Memory B cell (primary cell): Measurements from ENCODE around the gene CCT7.

ENCODE experiments used
- ATAC-seq: fragments of 150-1000 bp; cut with Tn5 transposase; 2 replicates; pipeline ENCODE4 v1.10.0; 2021; ENCODE audit warnings: low read depth, mild to moderate bottlenecking, moderate library complexity
- DNase-seq, 2 donors: peaks; one replicate each; pipeline ENCODE4 v3.0.0; 2022; ENCODE audit warnings: low spot score in 2 of 2
- H3K27ac Mint-ChIP-seq: one replicate; pipeline ENCODE4 v1.8.0; 2022; ENCODE audit warnings: mild to moderate bottlenecking, moderate library complexity, mixed read lengths
- H3K27me3 Mint-ChIP-seq: one replicate; pipeline ENCODE4 v1.8.0; 2022; ENCODE audit warnings: mixed read lengths
- H3K36me3 Mint-ChIP-seq: one replicate; pipeline ENCODE4 v1.8.0; 2022; ENCODE audit warnings: mild to moderate bottlenecking, mixed read lengths
- H3K4me1 Mint-ChIP-seq: one replicate; pipeline ENCODE4 v1.8.0; 2022; ENCODE audit warnings: mixed read lengths
- H3K4me3 Mint-ChIP-seq: one replicate; pipeline ENCODE4 v1.8.0; 2022; ENCODE audit warnings: mild to moderate bottlenecking, moderate library complexity, mixed read lengths
- H3K9me3 Mint-ChIP-seq: one replicate; pipeline ENCODE4 v1.8.0; 2022; ENCODE audit warnings: mixed read lengths

The CCT7 gene

GRCh38 chr2:73293534-73294171 is 59.5 kb downstream of the CCT7 start, which contains the start of gene EGR4:
Gene EGR4, minus strand, starts transcription at chr2:73293548. Its CDS starts 231 bp downstream, at chr2:73293317.
- Mint-ChIP-seq H3K4me3 (peak within 1 kb of the TSS; percentile 82), H3K9me3 (no peaks in the 10 kb centered on the region), H3K27me3 (peaks cover 31% of the 10 kb centered on the region), H3K36me3 (no peaks in the 10 kb centered on the region), H3K27ac (peak within 1 kb of the TSS; percentile 63), H3K4me1 (peaks cover 5% of the 10 kb centered on the region)
- DNase-seq (peak; percentile 80 to 84), ATAC-seq (peak; percentile 92)

- H3K27me3 Mint-ChIP-seq = peaks cover 31% of the 10 kb centered on the region
Measured at GRCh38 chr2:73294239-73294638, 60.1 kb downstream of the CCT7 start.

GRCh38 chr2:73295751-73296400 is 61.8 kb downstream of the CCT7 start:
- H3K4me3 Mint-ChIP-seq = no peak overlapping the region
- H3K27me3 Mint-ChIP-seq = peaks cover 37% of the 10 kb centered on the region
- H3K36me3 Mint-ChIP-seq = no peaks in the 10 kb centered on the region

More at GRCh38 chr2:73294239-73294638, 60.1 kb downstream of the CCT7 start:
- H3K4me1 Mint-ChIP-seq = peaks cover 5% of the 10 kb centered on the region
- H3K9me3 Mint-ChIP-seq = no peaks in the 10 kb centered on the region
- no peak overlapping the region for H3K4me3 Mint-ChIP-seq
- H3K36me3 Mint-ChIP-seq = no peaks in the 10 kb centered on the region
- DNase-seq = no peak
- H3K27ac Mint-ChIP-seq = no peak overlapping the region
- no peak for ATAC-seq

GRCh38 chr2:73297151-73297559 is 63.0 kb downstream of the CCT7 start:
- ATAC-seq (no peak), DNase-seq (no peak)
- H3K36me3 Mint-ChIP-seq = no peaks in the 10 kb centered on the region
- H3K4me3 Mint-ChIP-seq = no peak overlapping the region
- H3K27me3 Mint-ChIP-seq = peaks cover 39% of the 10 kb centered on the region
- no peaks in the 10 kb centered on the region for H3K4me1 Mint-ChIP-seq
- no peaks in the 10 kb centered on the region for H3K9me3 Mint-ChIP-seq
- H3K27ac Mint-ChIP-seq = no peak overlapping the region

More at GRCh38 chr2:73295751-73296400, 61.8 kb downstream of the CCT7 start:
- ATAC-seq (no peak), DNase-seq (no peak)
- Mint-ChIP-seq H3K4me1 (peaks cover 3% of the 10 kb centered on the region), H3K27ac (peak overlapping the region; percentile 7), H3K9me3 (no peaks in the 10 kb centered on the region)

GRCh38 chr2:73297586-73297985 is 63.5 kb downstream of the CCT7 start:
- peaks cover 42% of the 10 kb centered on the region for H3K27me3 Mint-ChIP-seq
- H3K9me3 Mint-ChIP-seq = no peaks in the 10 kb centered on the region
- no peak overlapping the region for H3K27ac Mint-ChIP-seq
- H3K4me3 Mint-ChIP-seq = no peak overlapping the region
- no peaks in the 10 kb centered on the region for H3K36me3 Mint-ChIP-seq
- ATAC-seq (no peak), DNase-seq (no peak)
- no peaks in the 10 kb centered on the region for H3K4me1 Mint-ChIP-seq

GRCh38 chr2:73300926-73301325 is 66.8 kb downstream of the CCT7 start:
- DNase-seq = no peak
- ATAC-seq = no peak
- H3K36me3 Mint-ChIP-seq = no peaks in the 10 kb centered on the region
- peaks cover 34% of the 10 kb centered on the region for H3K27me3 Mint-ChIP-seq
- no peak overlapping the region for H3K4me3 Mint-ChIP-seq
- no peak overlapping the region for H3K27ac Mint-ChIP-seq
- H3K4me1 Mint-ChIP-seq = no peaks in the 10 kb centered on the region
- H3K9me3 Mint-ChIP-seq = no peaks in the 10 kb centered on the region

- H3K27ac Mint-ChIP-seq = no peak overlapping the region
- no peak for ATAC-seq
- no peaks in the 10 kb centered on the region for H3K36me3 Mint-ChIP-seq
- no peaks in the 10 kb centered on the region for H3K9me3 Mint-ChIP-seq
- no peak overlapping the region for H3K4me3 Mint-ChIP-seq
- no peaks in the 10 kb centered on the region for H3K4me1 Mint-ChIP-seq
- DNase-seq = no peak
- H3K27me3 Mint-ChIP-seq = peaks cover 28% of the 10 kb centered on the region
Measured at GRCh38 chr2:73301636-73302035, 67.5 kb downstream of the CCT7 start.
